K562 (cell line): ENCODE results near the gene PIGK. TPM values are rescaled to one million over a fixed set of nuclear protein-coding genes. Genes with fewer than 3 reads are reported as not detected.

Source experiments
- BDP1 ChIP-seq: IDR thresholded peaks from 3 replicates; pipeline ENCODE4 v1.6.1; 2011; ENCODE audit not compliant: insufficient read length, insufficient read depth
- FOXM1 ChIP-seq, 2 experiments: fragments of 450-650 bp in 1 of 2; sonication (generic) in 1 of 2; formaldehyde crosslinking in 1 of 2; IDR thresholded peaks; 2 replicates each; pipeline versions ENCODE4 v1.6.1 to v1.9.0; 2017 to 2022; ENCODE audit warnings: low read depth in 2 of 2, mild to moderate bottlenecking in 2 of 2, missing genetic modification reagents in 1 of 2, moderate library complexity in 1 of 2
- GABPB2 ChIP-seq: fragments of 250-450 bp; sonication (Bioruptor Pico); conservative IDR thresholded peaks from 2 replicates; pipeline ENCODE4 v1.5.1; 2021; ENCODE audit warnings: mild to moderate bottlenecking
- MIER1 ChIP-seq: fragments of 450-650 bp; IDR thresholded peaks from 2 replicates; pipeline ENCODE4 v1.6.1; 2016; ENCODE audit warnings: antibody characterized with exemption, mild to moderate bottlenecking, low read depth
- NELFE ChIP-seq: IDR thresholded peaks from 2 replicates; pipeline ENCODE4 v1.6.1; 2011; ENCODE audit warnings: mild to moderate bottlenecking; ENCODE audit not compliant: insufficient read depth, insufficient read length
- SREBF2 ChIP-seq: sonication (generic); formaldehyde crosslinking; IDR thresholded peaks from 2 replicates; pipeline ENCODE4 v1.4.0; 2020; ENCODE audit warnings: mild to moderate bottlenecking, missing genetic modification reagents
- TEAD4 ChIP-seq, 2 experiments: sonication (generic) in 1 of 2; formaldehyde crosslinking in 1 of 2; IDR thresholded peaks; 2 replicates each; pipeline versions ENCODE4 v1.6.1 to v1.8.0; 2012 to 2022; ENCODE audit warnings: borderline replicate concordance in 1 of 2, inconsistent platforms in 1 of 2, low read length in 1 of 2, mild to moderate bottlenecking in 1 of 2, missing genetic modification reagents in 1 of 2
- ZNF277 ChIP-seq: fragments of 250-450 bp; sonication (Bioruptor Pico); IDR thresholded peaks from 2 replicates; pipeline ENCODE4 v1.8.0; 2022; ENCODE audit warnings: inconsistent platforms, mild to moderate bottlenecking, moderate library complexity, borderline replicate concordance
- ZNF609 ChIP-seq: sonication (generic); formaldehyde crosslinking; IDR thresholded peaks from 2 replicates; pipeline ENCODE4 v1.8.1; 2023; ENCODE audit warnings: missing genetic modification reagents, mild to moderate bottlenecking, borderline replicate concordance
- ZZZ3 ChIP-seq: fragments of 450-650 bp; IDR thresholded peaks from 2 replicates; pipeline ENCODE4 v1.6.1; 2016; ENCODE audit warnings: antibody characterized with exemption, mild to moderate bottlenecking, moderate library complexity
- polyA plus RNA-seq, 8 experiments: library from polyadenylated mRNA; depleted of rRNA in 4 of 8; stranded (reverse) in 5 of 8; unstranded in 3 of 8; fragments of >200 nt; fragmentation: Nextera tagmentation in 2 of 8; fragmentation: Illumina TruSeq in 1 of 8; extraction: Ambion mirVana in 2 of 8; extraction: Trizol in 1 of 8; gene quantifications; 2 replicates each; pipeline versions ENCODE4 v1.2.1 to v1.2.3, GENCODE V29; 2011 to 2014; ENCODE audit warnings: inconsistent platforms in 1 of 8, missing spikeins in 1 of 8
- total RNA-seq, 7 experiments: library from RNA; depleted of rRNA in 6 of 7; stranded (reverse); fragments of >200 nt in 6 of 7; fragmentation: Illumina TruSeq in 2 of 7; extraction: Trizol in 2 of 7; gene quantifications; 2 replicates each; pipeline versions ENCODE4 v1.2.1 to v1.2.3, GENCODE V29; 2011 to 2021; ENCODE audit warnings: low replicate concordance in 1 of 7
- TF ChIP-seq, protein P1 (sequence below): fragments of 450-650 bp; IDR thresholded peaks from 2 replicates; pipeline ENCODE4 v1.6.1; 2016; ENCODE audit warnings: antibody characterized with exemption
- TF ChIP-seq, protein P2 (sequence below): fragments of 250-450 bp; sonication (Bioruptor Pico); IDR thresholded peaks from 2 replicates; pipeline ENCODE4 v1.5.0; 2020; ENCODE audit warnings: mild to moderate bottlenecking, borderline replicate concordance
- TF ChIP-seq, protein P3 (sequence below): fragments of 250-450 bp; sonication (Bioruptor Pico); IDR thresholded peaks from 2 replicates; pipeline ENCODE4 v1.9.0; 2021; ENCODE audit warnings: mild to moderate bottlenecking

The PIGK gene
- total and polyA plus RNA-seq, 9 of the 15 experiments (the other 6 are each of a cell fraction or from before 2014, with no cell fraction given) = 15.7 to 59.5 (median 29.9) TPM

GRCh38 chr1:77064246-77064645 is 155.0 kb downstream of the PIGK start (continued):
- TF ChIP-seq FOXM1 (IDR thresholded peaks at IDR 0.05; ENCODE audit: low read depth) = no peak
- TF ChIP-seq FOXM1 (CRISPR knock-in tag; IDR thresholded peaks at IDR 0.05; ENCODE audit: low read depth) = no peak
- TF ChIP-seq, protein P1, sequence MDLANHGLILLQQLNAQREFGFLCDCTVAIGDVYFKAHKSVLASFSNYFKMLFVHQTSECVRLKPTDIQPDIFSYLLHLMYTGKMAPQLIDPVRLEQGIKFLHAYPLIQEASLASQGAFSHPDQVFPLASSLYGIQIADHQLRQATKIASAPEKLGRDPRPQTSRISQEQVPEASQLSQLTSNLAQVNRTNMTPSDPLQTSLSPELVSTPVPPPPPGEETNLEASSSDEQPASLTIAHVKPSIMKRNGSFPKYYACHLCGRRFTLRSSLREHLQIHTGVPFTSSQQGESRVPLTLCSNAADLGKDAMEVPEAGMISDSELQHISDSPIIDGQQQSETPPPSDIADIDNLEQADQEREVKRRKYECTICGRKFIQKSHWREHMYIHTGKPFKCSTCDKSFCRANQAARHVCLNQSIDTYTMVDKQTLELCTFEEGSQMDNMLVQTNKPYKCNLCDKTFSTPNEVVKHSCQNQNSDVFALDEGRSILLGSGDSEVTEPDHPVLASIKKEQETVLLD = no peak
- no peak for TF ChIP-seq GABPB2
- TF ChIP-seq BDP1 = no peak
- no peak for TF ChIP-seq TEAD4 (IDR thresholded peaks at IDR 0.05; ENCODE audit: low read length)
- TF ChIP-seq TEAD4 (CRISPR knock-in tag; IDR thresholded peaks at IDR 0.05; ENCODE audit: borderline replicate concordance) = no peak
- no peak for TF ChIP-seq ZNF609 (CRISPR knock-in tag)
- TF ChIP-seq ZNF277 = no peak
- TF ChIP-seq ZZZ3 = no peak
- no peak for TF ChIP-seq SREBF2 (CRISPR knock-in tag)
- TF ChIP-seq NELFE = no peak
- no peak for TF ChIP-seq MIER1
- TF ChIP-seq, protein P2, sequence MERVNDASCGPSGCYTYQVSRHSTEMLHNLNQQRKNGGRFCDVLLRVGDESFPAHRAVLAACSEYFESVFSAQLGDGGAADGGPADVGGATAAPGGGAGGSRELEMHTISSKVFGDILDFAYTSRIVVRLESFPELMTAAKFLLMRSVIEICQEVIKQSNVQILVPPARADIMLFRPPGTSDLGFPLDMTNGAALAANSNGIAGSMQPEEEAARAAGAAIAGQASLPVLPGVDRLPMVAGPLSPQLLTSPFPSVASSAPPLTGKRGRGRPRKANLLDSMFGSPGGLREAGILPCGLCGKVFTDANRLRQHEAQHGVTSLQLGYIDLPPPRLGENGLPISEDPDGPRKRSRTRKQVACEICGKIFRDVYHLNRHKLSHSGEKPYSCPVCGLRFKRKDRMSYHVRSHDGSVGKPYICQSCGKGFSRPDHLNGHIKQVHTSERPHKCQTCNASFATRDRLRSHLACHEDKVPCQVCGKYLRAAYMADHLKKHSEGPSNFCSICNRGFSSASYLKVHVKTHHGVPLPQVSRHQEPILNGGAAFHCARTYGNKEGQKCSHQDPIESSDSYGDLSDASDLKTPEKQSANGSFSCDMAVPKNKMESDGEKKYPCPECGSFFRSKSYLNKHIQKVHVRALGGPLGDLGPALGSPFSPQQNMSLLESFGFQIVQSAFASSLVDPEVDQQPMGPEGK (CRISPR knock-in tag) = no peak
- TF ChIP-seq, protein P3, sequence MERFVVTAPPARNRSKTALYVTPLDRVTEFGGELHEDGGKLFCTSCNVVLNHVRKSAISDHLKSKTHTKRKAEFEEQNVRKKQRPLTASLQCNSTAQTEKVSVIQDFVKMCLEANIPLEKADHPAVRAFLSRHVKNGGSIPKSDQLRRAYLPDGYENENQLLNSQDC (CRISPR knock-in tag) = no peak
